ENCODE measurements around the gene CMTM7. TPM values are rescaled to one million over a fixed set of nuclear protein-coding genes. Genes with fewer than 3 reads are reported as not detected.
A peak's percentile ranks its signal among the peaks of the same experiment; 100 is the strongest.

CMTM7 gene, protein sequence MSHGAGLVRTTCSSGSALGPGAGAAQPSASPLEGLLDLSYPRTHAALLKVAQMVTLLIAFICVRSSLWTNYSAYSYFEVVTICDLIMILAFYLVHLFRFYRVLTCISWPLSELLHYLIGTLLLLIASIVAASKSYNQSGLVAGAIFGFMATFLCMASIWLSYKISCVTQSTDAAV
- total RNA-seq, result 37.4 and 38.0 TPM in 2 replicates
- long read RNA-seq, transcript CMTM7-201 (5 exons, 2,038 nt), result major isoform, 8 of 30 reads
- long read RNA-seq, partial matches to known transcripts, result 1 of 30 reads
- long read RNA-seq, other reads (novel, unspliced or antisense), result 19 of 30 reads

- H3K36me3 Mint-ChIP-seq (ENCODE audit: low read depth), result no peaks in the 10 kb centered on the region
- H3K27me3 Mint-ChIP-seq (ENCODE audit: low read depth), result no peaks in the 10 kb centered on the region
- H3K9me3 Mint-ChIP-seq, result peaks cover 4% of the 10 kb centered on the region
- peaks cover 31% of the 10 kb centered on the region for H3K4me1 Mint-ChIP-seq
- TF ChIP-seq, protein P1, sequence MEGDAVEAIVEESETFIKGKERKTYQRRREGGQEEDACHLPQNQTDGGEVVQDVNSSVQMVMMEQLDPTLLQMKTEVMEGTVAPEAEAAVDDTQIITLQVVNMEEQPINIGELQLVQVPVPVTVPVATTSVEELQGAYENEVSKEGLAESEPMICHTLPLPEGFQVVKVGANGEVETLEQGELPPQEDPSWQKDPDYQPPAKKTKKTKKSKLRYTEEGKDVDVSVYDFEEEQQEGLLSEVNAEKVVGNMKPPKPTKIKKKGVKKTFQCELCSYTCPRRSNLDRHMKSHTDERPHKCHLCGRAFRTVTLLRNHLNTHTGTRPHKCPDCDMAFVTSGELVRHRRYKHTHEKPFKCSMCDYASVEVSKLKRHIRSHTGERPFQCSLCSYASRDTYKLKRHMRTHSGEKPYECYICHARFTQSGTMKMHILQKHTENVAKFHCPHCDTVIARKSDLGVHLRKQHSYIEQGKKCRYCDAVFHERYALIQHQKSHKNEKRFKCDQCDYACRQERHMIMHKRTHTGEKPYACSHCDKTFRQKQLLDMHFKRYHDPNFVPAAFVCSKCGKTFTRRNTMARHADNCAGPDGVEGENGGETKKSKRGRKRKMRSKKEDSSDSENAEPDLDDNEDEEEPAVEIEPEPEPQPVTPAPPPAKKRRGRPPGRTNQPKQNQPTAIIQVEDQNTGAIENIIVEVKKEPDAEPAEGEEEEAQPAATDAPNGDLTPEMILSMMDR (conservative IDR thresholded peaks at IDR 0.05), result no peak
- peak within 1 kb of the TSS; percentile 97 for H3K4me3 Mint-ChIP-seq
- peak; percentile 45 for DNase-seq (ENCODE audit: low read depth, low spot score)
- peak within 1 kb of the TSS; percentile 97 for H3K27ac Mint-ChIP-seq (ENCODE audit: unreplicated experiment)
These were observed at the start of gene CMTM7 for GRCh38 chr3:32391643-32392535. Gene CMTM7 (plus strand): TSS chr3:32391853. CDS start chr3:32391907, 54 bp downstream.

- H3K36me3 Mint-ChIP-seq (ENCODE audit: low read depth), result no peaks in the 10 kb centered on the region
- H3K9me3 Mint-ChIP-seq, result no peaks in the 10 kb centered on the region
- peaks cover 24% of the 10 kb centered on the region for H3K4me1 Mint-ChIP-seq
- no peak for DNase-seq (ENCODE audit: low read depth, low spot score)
- no peak overlapping the region for H3K4me3 Mint-ChIP-seq
- H3K27me3 Mint-ChIP-seq (ENCODE audit: low read depth), result no peaks in the 10 kb centered on the region
- H3K27ac Mint-ChIP-seq (ENCODE audit: unreplicated experiment), result peak overlapping the region; percentile 69
- TF ChIP-seq, protein P1 (conservative IDR thresholded peaks at IDR 0.05), result no peak
These were observed 44.1 kb upstream of the CMTM7 start for GRCh38 chr3:32347343-32348125.

GRCh38 chr3:32349184-32349583 is 42.5 kb upstream of the CMTM7 start:
- Mint-ChIP-seq H3K27ac (ENCODE audit: unreplicated experiment) (no peak overlapping the region), H3K4me3 (no peak overlapping the region), H3K4me1 (peaks cover 31% of the 10 kb centered on the region), H3K36me3 (ENCODE audit: low read depth) (no peaks in the 10 kb centered on the region), H3K9me3 (no peaks in the 10 kb centered on the region), H3K27me3 (ENCODE audit: low read depth) (no peaks in the 10 kb centered on the region)
- no peak for DNase-seq (ENCODE audit: low read depth, low spot score)
- TF ChIP-seq, protein P1 (conservative IDR thresholded peaks at IDR 0.05), result no peak

DNA sequence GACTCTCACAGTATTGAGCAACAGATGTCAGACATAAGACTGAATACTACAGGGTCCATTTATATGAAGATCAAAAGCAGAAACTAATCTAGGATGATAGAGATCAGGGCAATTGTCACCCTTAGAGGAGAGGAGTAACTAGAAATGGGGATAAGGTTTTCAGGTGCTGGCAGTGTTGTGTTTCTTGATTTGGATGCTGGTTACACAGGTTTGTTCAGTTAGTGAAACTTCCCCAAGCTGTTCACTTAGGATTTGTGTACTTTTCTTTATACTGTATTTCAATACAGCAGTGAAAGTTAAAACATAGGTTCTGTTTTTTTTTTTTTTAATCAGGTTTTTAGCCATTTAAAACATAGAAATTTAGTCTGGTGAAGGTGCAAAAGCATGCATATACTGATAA is 39.1 kb upstream of the CMTM7 start:
- TF ChIP-seq, protein P1 (conservative IDR thresholded peaks at IDR 0.05), result no peak
- Mint-ChIP-seq H3K4me3 (no peak overlapping the region), H3K4me1 (peaks cover 41% of the 10 kb centered on the region), H3K9me3 (no peaks in the 10 kb centered on the region), H3K27me3 (ENCODE audit: low read depth) (no peaks in the 10 kb centered on the region), H3K27ac (ENCODE audit: unreplicated experiment) (no peak overlapping the region), H3K36me3 (ENCODE audit: low read depth) (no peaks in the 10 kb centered on the region)
- DNase-seq (ENCODE audit: low read depth, low spot score), result no peak

- no peak overlapping the region for H3K27ac Mint-ChIP-seq (ENCODE audit: unreplicated experiment)
- H3K27me3 Mint-ChIP-seq (ENCODE audit: low read depth), result no peaks in the 10 kb centered on the region
- no peaks in the 10 kb centered on the region for H3K9me3 Mint-ChIP-seq
- DNase-seq (ENCODE audit: low read depth, low spot score), result no peak
- TF ChIP-seq, protein P1 (conservative IDR thresholded peaks at IDR 0.05), result no peak
- no peak overlapping the region for H3K4me3 Mint-ChIP-seq
- no peaks in the 10 kb centered on the region for H3K36me3 Mint-ChIP-seq (ENCODE audit: low read depth)
- peaks cover 34% of the 10 kb centered on the region for H3K4me1 Mint-ChIP-seq
These were observed 38.3 kb upstream of the CMTM7 start for GRCh38 chr3:32353351-32353750.
